ENCODE data around the gene ZNF827. TPM values are rescaled to one million over a fixed set of nuclear protein-coding genes. Genes with fewer than 3 reads are reported as not detected.

The ZNF827 gene
- total RNA-seq, 6 donors from 2014 or later = 8.1 to 68.1 (median 18.3) TPM

DNA sequence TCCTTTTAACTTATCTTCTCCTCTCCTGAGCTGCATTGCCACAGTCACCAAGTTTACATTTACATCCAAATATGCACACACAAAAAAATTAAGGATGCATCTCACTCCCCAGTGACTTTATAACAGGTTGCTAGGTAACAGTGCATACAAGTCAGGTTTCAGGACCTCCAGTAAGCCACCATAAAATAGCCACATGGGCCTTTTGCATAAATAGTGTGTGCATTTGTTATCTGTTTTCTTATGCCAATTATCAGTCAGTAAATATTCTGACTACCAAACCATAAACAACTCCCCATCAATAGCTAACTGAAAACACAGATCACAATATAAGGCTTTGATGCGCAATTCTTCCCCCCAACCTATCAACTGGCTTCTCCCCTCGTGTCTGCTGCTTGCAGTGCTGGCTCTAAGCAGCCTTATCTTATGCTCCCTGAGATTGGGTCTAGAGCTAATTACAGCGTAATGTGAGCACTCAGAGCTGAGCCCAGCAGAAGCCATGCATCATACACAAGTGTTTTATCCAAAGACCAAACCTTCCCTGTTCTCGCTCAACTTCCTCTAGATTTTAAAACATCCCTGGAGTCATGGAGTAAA, 55.4 kb downstream of the ZNF827 start:
- peaks cover 0 to 5% (median 0%) of the 10 kb centered on the region in 4 donors for H3K36me3 ChIP-seq
- WGBS, 2 donors = 92 to 94% methylated on average over 4 of the region's 4 CpGs
- TF ChIP-seq POLR2A (IDR thresholded peaks at IDR 0.05) (no peak), POLR2AphosphoS5 (IDR thresholded peaks at IDR 0.05) (no peak)
- TF ChIP-seq, protein P1, sequence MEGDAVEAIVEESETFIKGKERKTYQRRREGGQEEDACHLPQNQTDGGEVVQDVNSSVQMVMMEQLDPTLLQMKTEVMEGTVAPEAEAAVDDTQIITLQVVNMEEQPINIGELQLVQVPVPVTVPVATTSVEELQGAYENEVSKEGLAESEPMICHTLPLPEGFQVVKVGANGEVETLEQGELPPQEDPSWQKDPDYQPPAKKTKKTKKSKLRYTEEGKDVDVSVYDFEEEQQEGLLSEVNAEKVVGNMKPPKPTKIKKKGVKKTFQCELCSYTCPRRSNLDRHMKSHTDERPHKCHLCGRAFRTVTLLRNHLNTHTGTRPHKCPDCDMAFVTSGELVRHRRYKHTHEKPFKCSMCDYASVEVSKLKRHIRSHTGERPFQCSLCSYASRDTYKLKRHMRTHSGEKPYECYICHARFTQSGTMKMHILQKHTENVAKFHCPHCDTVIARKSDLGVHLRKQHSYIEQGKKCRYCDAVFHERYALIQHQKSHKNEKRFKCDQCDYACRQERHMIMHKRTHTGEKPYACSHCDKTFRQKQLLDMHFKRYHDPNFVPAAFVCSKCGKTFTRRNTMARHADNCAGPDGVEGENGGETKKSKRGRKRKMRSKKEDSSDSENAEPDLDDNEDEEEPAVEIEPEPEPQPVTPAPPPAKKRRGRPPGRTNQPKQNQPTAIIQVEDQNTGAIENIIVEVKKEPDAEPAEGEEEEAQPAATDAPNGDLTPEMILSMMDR (IDR thresholded peaks at IDR 0.05) = no peak
- no peaks in the 10 kb centered on the region for H3K27me3 ChIP-seq
- no peak for DNase-seq
- ATAC-seq (ENCODE audit: low FRiP score in 2 of 2) = no peak
- H3K9me3 ChIP-seq = no peaks in the 10 kb centered on the region
- H3K4me1 ChIP-seq = peaks cover 0 to 12% (median 4%) of the 10 kb centered on the region in 4 donors
- no peak overlapping the region for H3K27ac ChIP-seq
- H3K4me3 ChIP-seq = no peak overlapping the region

DNA sequence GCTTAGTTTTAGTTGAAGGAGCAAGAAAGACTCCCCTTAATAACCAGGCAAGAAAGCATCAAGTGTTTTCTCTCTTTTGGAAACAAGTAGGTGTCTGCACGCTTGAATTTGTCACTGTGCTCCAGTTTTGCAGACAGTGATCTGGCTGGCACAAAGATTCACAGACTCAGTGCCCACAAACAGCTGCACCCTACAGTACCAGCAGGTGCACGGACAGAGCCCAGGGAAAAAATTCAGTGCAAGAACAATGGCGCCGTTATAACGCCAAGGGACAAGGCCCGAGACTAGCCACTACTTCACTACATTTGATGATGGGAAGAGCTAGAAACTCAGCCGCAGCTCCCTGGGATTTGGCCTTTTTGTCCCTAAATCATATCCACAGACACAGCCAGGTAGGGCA, 56.0 kb downstream of the ZNF827 start:
- H3K27me3 ChIP-seq = no peaks in the 10 kb centered on the region
- peak overlapping the region in 2 of 4 donors; percentile 4 to 30 for H3K27ac ChIP-seq
- ATAC-seq (ENCODE audit: low FRiP score in 2 of 2) (no peak), DNase-seq (no peak)
- H3K9me3 ChIP-seq = no peaks in the 10 kb centered on the region
- TF ChIP-seq EP300 (IDR thresholded peaks at IDR 0.05) (no peak), POLR2AphosphoS5 (IDR thresholded peaks at IDR 0.05) (no peak), POLR2A (IDR thresholded peaks at IDR 0.05) (no peak)
- TF ChIP-seq, protein P1 (IDR thresholded peaks at IDR 0.05) = no peak
- no peak overlapping the region for H3K4me3 ChIP-seq
- WGBS, 2 donors = 91 to 95% methylated on average over 7 of the region's 7 CpGs
- peaks cover 0 to 12% (median 4%) of the 10 kb centered on the region in 4 donors for H3K4me1 ChIP-seq
- H3K36me3 ChIP-seq = peaks cover 0 to 5% (median 0%) of the 10 kb centered on the region in 4 donors

DNA sequence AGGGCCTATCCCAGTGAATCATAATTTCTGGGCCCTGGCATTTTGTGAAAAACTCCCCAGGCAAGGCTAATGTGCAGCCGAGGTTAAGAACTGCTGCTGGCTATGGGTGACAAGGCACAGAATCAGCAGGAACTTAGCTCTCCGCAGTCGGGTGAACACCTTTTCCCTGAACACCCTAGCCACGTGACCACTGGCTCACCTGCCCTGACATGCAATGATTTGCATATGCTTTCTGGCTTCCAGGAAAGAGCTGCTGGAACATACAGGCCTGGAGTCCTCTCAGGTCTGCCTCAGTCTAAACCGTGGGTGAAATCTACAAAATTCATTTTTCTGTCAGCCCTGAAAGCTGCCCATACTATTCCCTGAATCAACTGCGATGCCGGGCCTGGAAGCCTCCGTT, 56.6 kb downstream of the ZNF827 start:
- DNase-seq (peak in 1 of 2 donors; percentile 84), ATAC-seq (ENCODE audit: low FRiP score in 2 of 2) (peak in 1 of 2 donors; percentile 61)
- Histone ChIP-seq H3K27ac (peak overlapping the region in 3 of 4 donors; percentile 4 to 41 (median 30)), H3K9me3 (no peaks in the 10 kb centered on the region), H3K27me3 (no peaks in the 10 kb centered on the region), H3K4me1 (peaks cover 0 to 10% (median 4%) of the 10 kb centered on the region in 4 donors), H3K36me3 (peaks cover 0 to 5% (median 0%) of the 10 kb centered on the region in 4 donors), H3K4me3 (no peak overlapping the region)
- no peak for TF ChIP-seq POLR2AphosphoS5 (IDR thresholded peaks at IDR 0.05)
- no peak for TF ChIP-seq EP300 (IDR thresholded peaks at IDR 0.05)
- no peak for TF ChIP-seq POLR2A (IDR thresholded peaks at IDR 0.05)
- TF ChIP-seq, protein P1 (IDR thresholded peaks at IDR 0.05) = no peak
- 53 to 64% methylated on average over 8 of the region's 8 CpGs for WGBS, 2 donors

DNA sequence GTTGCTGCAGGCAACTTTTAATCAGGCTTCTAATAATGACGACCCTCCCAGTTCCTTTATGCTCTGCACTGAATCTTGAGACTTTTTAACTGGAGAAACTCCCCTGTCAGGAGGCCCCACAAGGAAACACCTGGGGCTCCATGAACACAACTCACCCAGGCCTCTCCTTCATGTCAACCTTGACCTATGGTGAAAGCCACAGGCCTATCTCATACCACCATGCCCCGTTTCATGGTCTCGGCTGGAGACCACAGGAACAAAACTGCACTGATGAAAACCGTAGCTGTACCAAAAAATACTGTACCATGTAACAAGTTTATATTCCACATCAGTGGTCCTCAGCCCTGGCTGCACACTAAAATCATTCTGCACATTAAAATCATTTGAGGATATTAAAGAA, 57.0 kb downstream of the ZNF827 start:
- H3K27ac ChIP-seq = peak overlapping the region in 2 of 4 donors; percentile 30 to 41

More for the DNA sequence above, 57.0 kb downstream of the ZNF827 start:
- Histone ChIP-seq H3K36me3 (peaks cover 0 to 5% (median 0%) of the 10 kb centered on the region in 4 donors), H3K4me3 (no peak overlapping the region), H3K4me1 (peaks cover 0 to 8% (median 4%) of the 10 kb centered on the region in 4 donors), H3K27me3 (no peaks in the 10 kb centered on the region), H3K9me3 (no peaks in the 10 kb centered on the region)
- ATAC-seq (ENCODE audit: low FRiP score in 2 of 2) = peak in 1 of 2 donors; percentile 30
- 72 to 84% methylated on average over 4 of the region's 4 CpGs for WGBS, 2 donors
- DNase-seq = no peak
- TF ChIP-seq, protein P1 (IDR thresholded peaks at IDR 0.05) = no peak
- no peak for TF ChIP-seq POLR2AphosphoS5 (IDR thresholded peaks at IDR 0.05)
- no peak for TF ChIP-seq EP300 (IDR thresholded peaks at IDR 0.05)
- TF ChIP-seq POLR2A (IDR thresholded peaks at IDR 0.05) = no peak
